Measurements from ENCODE around the gene TBC1D22A. TPM values are rescaled to one million over a fixed set of nuclear protein-coding genes. Genes with fewer than 3 reads are reported as not detected.

TBC1D22A gene
- total RNA-seq, 6 experiments from 2014 or later: 10.9 to 18.1 (median 14.0) TPM

DNA sequence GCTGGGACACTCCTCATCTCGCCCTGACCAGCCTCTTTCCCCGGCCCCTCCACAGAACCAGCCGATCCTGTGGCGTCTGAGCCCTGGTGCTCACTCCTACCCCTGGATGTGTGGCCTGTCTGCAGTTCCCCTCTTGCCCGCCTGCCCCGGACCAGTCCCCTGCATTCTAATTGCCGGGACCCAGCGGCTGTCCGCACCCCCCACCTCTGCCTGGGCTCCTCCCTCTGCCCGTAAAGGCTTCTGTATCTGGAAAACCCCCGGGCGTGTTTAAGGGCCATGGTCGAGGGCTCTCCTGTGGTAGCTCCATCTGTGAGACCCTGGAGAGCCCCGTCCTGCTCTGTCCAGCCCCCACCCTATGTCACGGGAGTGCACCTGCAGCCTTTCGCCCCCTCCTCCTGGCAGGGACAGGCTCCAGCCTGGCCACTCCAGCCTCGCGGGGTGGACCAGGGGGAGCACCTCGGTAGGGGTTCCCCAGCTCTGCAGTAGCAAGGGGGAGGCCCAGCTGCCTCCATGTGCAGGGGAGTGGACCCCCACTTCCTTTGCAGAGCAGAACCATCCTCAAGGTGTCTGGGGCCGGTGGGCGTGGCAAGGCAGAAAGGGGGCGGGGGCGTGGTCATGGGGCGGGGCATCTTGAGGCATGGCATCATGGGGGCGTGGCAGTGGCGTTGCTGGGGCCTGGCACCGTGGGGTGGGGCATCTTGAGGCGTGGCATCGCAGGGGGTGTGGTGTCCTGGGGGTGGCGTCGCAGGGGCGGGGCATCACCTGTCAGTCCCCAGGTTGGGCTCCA is 430.4 kb downstream of the TBC1D22A start:
- WGBS (ENCODE audit: insufficient coverage, low coverage, low lambda C conversion rate, missing lambda C conversion rate): 97% methylated on average over 6 of the region's 32 CpGs
- intact Hi-C loops (cut with DNase I): no loop called here
- Histone ChIP-seq H3K36me3 (no peaks in the 10 kb centered on the region), H3K27ac (no peak overlapping the region), H3K4me3 (no peak overlapping the region), H3K27me3 (no peaks in the 10 kb centered on the region), H3K4me1 (no peaks in the 10 kb centered on the region), H3K9me3 (no peaks in the 10 kb centered on the region)
- ATAC-seq (no peak), DNase-seq (peak in 1 of 3 donors; percentile 17)
- TF ChIP-seq CTCF (IDR thresholded peaks at IDR 0.05) (no peak), POLR2A (IDR thresholded peaks at IDR 0.05) (no peak)

DNA sequence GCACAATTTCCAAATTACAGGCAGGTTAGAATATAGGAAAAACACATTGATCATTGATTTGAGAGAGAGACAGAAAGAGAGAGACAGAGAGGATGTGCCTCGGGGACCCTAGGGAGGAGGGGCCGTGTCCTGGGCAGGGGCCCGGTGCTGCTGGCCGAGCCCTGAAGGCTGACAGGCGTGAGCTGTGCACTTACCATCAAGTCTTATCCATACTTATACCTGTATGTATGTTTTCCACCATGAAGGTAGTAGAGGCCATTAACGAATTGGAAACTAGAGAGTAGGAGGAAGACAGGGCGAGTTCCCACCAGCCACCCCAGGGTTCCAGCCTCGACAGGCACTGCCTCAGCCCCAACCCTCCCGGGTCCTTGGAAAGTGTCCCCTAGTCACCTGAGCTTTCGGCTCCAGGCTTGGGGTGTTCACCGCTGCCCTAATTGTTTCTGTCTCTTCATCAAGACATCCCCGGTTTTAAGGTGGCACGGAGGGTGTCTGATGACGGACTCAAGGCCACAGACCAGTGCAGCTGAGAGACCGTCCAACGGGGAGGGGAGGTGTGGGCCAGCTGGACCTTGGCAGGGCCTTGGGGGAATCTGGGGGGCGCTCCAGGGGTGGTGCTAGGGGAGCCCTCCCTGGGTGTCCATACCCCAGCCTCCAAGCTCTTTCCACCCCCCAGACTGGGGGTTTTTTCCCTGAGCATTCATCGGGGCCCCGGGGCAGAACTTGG is 431.3 kb downstream of the TBC1D22A start:
- DNase-seq (no peak), ATAC-seq (no peak)
- Histone ChIP-seq H3K27me3 (no peaks in the 10 kb centered on the region), H3K4me1 (no peaks in the 10 kb centered on the region), H3K27ac (no peak overlapping the region), H3K36me3 (no peaks in the 10 kb centered on the region), H3K9me3 (no peaks in the 10 kb centered on the region), H3K4me3 (no peak overlapping the region)
- intact Hi-C loops (cut with DNase I): no loop called here
- TF ChIP-seq POLR2A (IDR thresholded peaks at IDR 0.05): no peak
- TF ChIP-seq CTCF (IDR thresholded peaks at IDR 0.05): no peak
- WGBS (ENCODE audit: insufficient coverage, low coverage, low lambda C conversion rate, missing lambda C conversion rate): 86% methylated on average over 8 of the region's 19 CpGs

DNA sequence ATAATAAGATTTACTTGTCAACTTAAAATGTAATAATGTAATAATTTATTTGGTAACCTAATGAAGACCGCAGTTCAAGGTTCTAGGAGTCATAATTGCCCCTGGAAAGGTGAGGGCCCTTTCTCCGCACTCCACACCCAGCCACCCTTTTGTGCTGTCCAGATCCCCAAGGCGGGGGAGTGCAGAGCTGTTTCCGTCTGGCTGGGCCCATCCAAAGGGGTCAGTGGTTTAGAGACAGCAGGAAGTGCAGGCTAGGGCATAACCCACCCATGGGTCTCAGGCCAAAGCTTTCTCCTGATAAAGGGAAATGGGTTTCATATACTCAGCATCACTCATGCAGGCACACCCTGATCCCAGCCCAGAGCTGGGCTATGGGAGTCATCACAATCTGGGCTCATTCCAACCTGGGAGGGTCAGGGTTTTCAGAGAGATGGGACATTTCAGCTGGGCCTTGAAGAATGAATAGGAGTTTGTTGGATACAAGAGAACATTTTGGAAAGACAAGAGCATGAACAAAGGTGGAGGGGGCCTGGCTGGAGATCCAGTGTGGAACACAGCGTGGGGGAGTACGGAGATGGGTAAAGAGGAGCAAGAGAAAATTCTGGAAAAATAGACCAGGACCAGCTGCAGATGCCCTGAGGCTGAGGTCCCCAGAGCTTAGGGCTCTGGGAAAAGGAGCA is 432.2 kb downstream of the TBC1D22A start:
- H3K27ac ChIP-seq: no peak overlapping the region
- intact Hi-C loops (cut with DNase I): no loop called here
- WGBS (ENCODE audit: insufficient coverage, low coverage, low lambda C conversion rate, missing lambda C conversion rate): 66% methylated on average over 6 of the region's 6 CpGs
- H3K4me1 ChIP-seq: no peaks in the 10 kb centered on the region
- no peak overlapping the region for H3K4me3 ChIP-seq
- no peaks in the 10 kb centered on the region for H3K36me3 ChIP-seq
- H3K9me3 ChIP-seq: no peaks in the 10 kb centered on the region
- no peak for TF ChIP-seq POLR2A (IDR thresholded peaks at IDR 0.05)
- TF ChIP-seq CTCF (IDR thresholded peaks at IDR 0.05): no peak
- ATAC-seq: no peak
- DNase-seq: no peak
- H3K27me3 ChIP-seq: no peaks in the 10 kb centered on the region

- H3K9me3 ChIP-seq: no peaks in the 10 kb centered on the region
- no peak overlapping the region for H3K27ac ChIP-seq
- peaks cover 0 to 2% (median 0%) of the 10 kb centered on the region in 4 donors for H3K4me1 ChIP-seq
- no peak overlapping the region for H3K4me3 ChIP-seq
- DNase-seq (no peak), ATAC-seq (no peak)
- intact Hi-C loops (cut with DNase I): no loop called here
- WGBS (ENCODE audit: insufficient coverage, low coverage, low lambda C conversion rate, missing lambda C conversion rate): no CpG with 5 or more reads among the region's 9 CpGs
- no peak for TF ChIP-seq POLR2A (IDR thresholded peaks at IDR 0.05)
- TF ChIP-seq CTCF (IDR thresholded peaks at IDR 0.05): no peak
- H3K36me3 ChIP-seq: no peaks in the 10 kb centered on the region
- no peaks in the 10 kb centered on the region for H3K27me3 ChIP-seq
Observed at GRCh38 chr22:47195156-47195483, 432.7 kb downstream of the TBC1D22A start.

All from right lobe of liver (tissue), 6 donors.